SW480 (cell line): ENCODE measurements around the gene GPR146.

Experiments used
- DNase-seq: peaks from one replicate; pipeline ENCODE4 v3.0.0-alpha.2; 2016; ENCODE audit warnings: low spot score

The GPR146 gene

GRCh38 chr7:1108264-1108920 is 64.0 kb downstream of the GPR146 start:
- DNase-seq: no peak
